GM23338 (cell line): ENCODE data around the gene GTF3C6. TPM values are rescaled to one million over a fixed set of nuclear protein-coding genes. Genes with fewer than 3 reads are reported as not detected.

Source experiments
- ATAC-seq: fragments of 200-7000 bp; cut with Tn5 transposase; 3 replicates; pipeline ENCODE4 v1.9.1; 2020
- DNase-seq: peaks from one replicate; pipeline ENCODE4 v3.0.0-alpha.2; 2015; ENCODE audit warnings: low spot score
- H2AFZ ChIP-seq: fragments of 200-600 bp; sonication (generic); 2 replicates; pipeline ENCODE4 v1.8.0; 2016; ENCODE audit warnings: antibody characterized with exemption, mild to moderate bottlenecking, moderate library complexity
- H3F3A ChIP-seq: fragments of 200-600 bp; sonication (generic); replicated peaks from 2 replicates; pipeline ENCODE4 v1.8.0; 2017; ENCODE audit warnings: antibody characterized with exemption, mixed run types, low read depth
- H3K27ac ChIP-seq: fragments of 200-600 bp; sonication (generic); 2 replicates; pipeline ENCODE4 v1.6.1; 2016; ENCODE audit warnings: low read depth
- H3K27me3 ChIP-seq: fragments of 200-600 bp; sonication (generic); 2 replicates; pipeline ENCODE4 v1.8.0; 2016; ENCODE audit warnings: mild to moderate bottlenecking, mixed run types, moderate library complexity; ENCODE audit not compliant: insufficient read depth
- H3K36me3 ChIP-seq: fragments of 200-600 bp; sonication (generic); 2 replicates; pipeline ENCODE4 v1.8.0; 2016; ENCODE audit warnings: mild to moderate bottlenecking; ENCODE audit not compliant: insufficient read depth
- H3K4me1 ChIP-seq: fragments of 200-600 bp; sonication (generic); 2 replicates; pipeline ENCODE4 v1.8.0; 2016; ENCODE audit warnings: mild to moderate bottlenecking, moderate library complexity; ENCODE audit not compliant: insufficient read depth
- H3K4me2 ChIP-seq: fragments of 200-600 bp; sonication (generic); 2 replicates; pipeline ENCODE4 v1.7.1; 2017; ENCODE audit warnings: mixed run types
- H3K4me3 ChIP-seq: fragments of 200-600 bp; sonication (generic); 2 replicates; pipeline ENCODE4 v1.6.1; 2016; ENCODE audit warnings: mixed run types
- H3K79me2 ChIP-seq: fragments of 200-600 bp; sonication (generic); replicated peaks from 2 replicates; pipeline ENCODE4 v1.8.0; 2017; ENCODE audit warnings: mild to moderate bottlenecking; ENCODE audit not compliant: insufficient read depth
- H3K9me2 ChIP-seq: fragments of 200-600 bp; sonication (generic); 2 replicates; pipeline ENCODE4 v1.8.0; 2017; ENCODE audit not compliant: insufficient read depth
- H4K20me1 ChIP-seq: fragments of 200-600 bp; sonication (generic); replicated peaks from 2 replicates; pipeline ENCODE4 v1.8.0; 2017; ENCODE audit warnings: mild to moderate bottlenecking; ENCODE audit not compliant: insufficient read depth
- H3K27ac Mint-ChIP-seq: 2 replicates; pipeline ENCODE4 v1.8.0; 2020; ENCODE audit warnings: inconsistent platforms, mild to moderate bottlenecking, moderate library complexity, mixed read lengths
- H3K27me3 Mint-ChIP-seq: 3 replicates; pipeline ENCODE4 v1.8.0; 2022; ENCODE audit warnings: low read depth, mild to moderate bottlenecking, moderate library complexity, mixed read lengths, inconsistent platforms; ENCODE audit not compliant: insufficient read depth, poor library complexity
- H3K36me3 Mint-ChIP-seq: 3 replicates; pipeline ENCODE4 v1.8.0; 2021; ENCODE audit warnings: low read depth, mild to moderate bottlenecking, inconsistent platforms, moderate library complexity, mixed read lengths
- H3K4me1 Mint-ChIP-seq: 3 replicates; pipeline ENCODE4 v1.8.0; 2020; ENCODE audit warnings: mild to moderate bottlenecking, inconsistent platforms, mixed read lengths
- H3K4me3 Mint-ChIP-seq: 3 replicates; pipeline ENCODE4 v1.8.0; 2021; ENCODE audit warnings: moderate library complexity, mild to moderate bottlenecking, inconsistent platforms, mixed read lengths
- H3K9me3 Mint-ChIP-seq: 3 replicates; pipeline ENCODE4 v1.8.0; 2020; ENCODE audit warnings: moderate library complexity, mild to moderate bottlenecking, inconsistent platforms, mixed read lengths
- CREB1 ChIP-seq: fragments of 250-450 bp; sonication (Bioruptor Pico); IDR thresholded peaks from 2 replicates; pipeline ENCODE4 v1.5.0; 2020; ENCODE audit warnings: low read depth, mild to moderate bottlenecking, moderate library complexity
- EZH2 ChIP-seq: fragments of 200-600 bp; sonication (generic); IDR thresholded peaks from one replicate; pipeline ENCODE4 v1.8.0; 2017; ENCODE audit warnings: antibody characterized with exemption, mild to moderate bottlenecking, low read depth; ENCODE audit not compliant: unreplicated experiment
- EZH2phosphoT487 ChIP-seq: fragments of 200-600 bp; sonication (generic); IDR thresholded peaks from one replicate; pipeline ENCODE4 v1.8.1; 2018; ENCODE audit warnings: antibody characterized with exemption; ENCODE audit not compliant: unreplicated experiment
- JUNB ChIP-seq: IDR thresholded peaks from one replicate; pipeline ENCODE4 v1.6.1; 2016; ENCODE audit warnings: antibody characterized with exemption; ENCODE audit not compliant: unreplicated experiment
- NANOG ChIP-seq: IDR thresholded peaks from 2 replicates; pipeline ENCODE4 v1.6.1; 2016; ENCODE audit warnings: antibody characterized with exemption, borderline replicate concordance
- POLR2AphosphoS5 ChIP-seq: IDR thresholded peaks from 2 replicates; pipeline ENCODE4 v1.6.1; 2016; ENCODE audit warnings: antibody characterized with exemption, low read depth
- STAT1 ChIP-seq: IDR thresholded peaks from one replicate; pipeline ENCODE4 v1.6.1; 2016; ENCODE audit warnings: antibody characterized with exemption; ENCODE audit not compliant: unreplicated experiment
- ZNF114 ChIP-seq: fragments of 250-450 bp; sonication (Bioruptor Pico); IDR thresholded peaks from 2 replicates; pipeline ENCODE4 v1.5.0; 2020; ENCODE audit warnings: mild to moderate bottlenecking, moderate library complexity
- ZNF331 ChIP-seq: fragments of 250-450 bp; sonication (Bioruptor Pico); IDR thresholded peaks from 2 replicates; pipeline ENCODE4 v1.5.0; 2020; ENCODE audit warnings: low read depth, mild to moderate bottlenecking, moderate library complexity
- polyA plus RNA-seq: library from polyadenylated mRNA; unstranded; fragments of >200 nt; fragmentation: Nextera tagmentation; extraction: Ambion mirVana; gene quantifications from 2 replicates; pipeline ENCODE4 v1.2.1, GENCODE V29; 2016
- total RNA-seq: library from RNA; depleted of rRNA; stranded (reverse); fragments of >200 nt; shearing (Covaris generic); gene quantifications from 2 replicates; pipeline ENCODE4 v1.2.3, GENCODE V29; 2014
- TF ChIP-seq, protein P1 (sequence below): IDR thresholded peaks from one replicate; pipeline ENCODE4 v1.6.1; 2018; ENCODE audit warnings: antibody characterized with exemption; ENCODE audit not compliant: unreplicated experiment
- TF ChIP-seq, protein P2 (sequence below): IDR thresholded peaks from 2 replicates; pipeline ENCODE4 v1.6.1; 2016; ENCODE audit warnings: antibody characterized with exemption
- TF ChIP-seq, protein P3 (sequence below), 2 experiments: fragments of 200-600 bp in 1 of 2; sonication (generic) in 1 of 2; conservative IDR thresholded peaks; 2 replicates each; pipeline versions ENCODE4 v1.5.1 to v1.6.1; 2016 to 2017; ENCODE audit warnings: antibody characterized with exemption in 2 of 2, low read depth in 2 of 2, mild to moderate bottlenecking in 2 of 2, moderate library complexity in 1 of 2

Gene GTF3C6
- total and polyA plus RNA-seq, 2 experiments from 2014 or later: 41.2 to 245 TPM

DNA sequence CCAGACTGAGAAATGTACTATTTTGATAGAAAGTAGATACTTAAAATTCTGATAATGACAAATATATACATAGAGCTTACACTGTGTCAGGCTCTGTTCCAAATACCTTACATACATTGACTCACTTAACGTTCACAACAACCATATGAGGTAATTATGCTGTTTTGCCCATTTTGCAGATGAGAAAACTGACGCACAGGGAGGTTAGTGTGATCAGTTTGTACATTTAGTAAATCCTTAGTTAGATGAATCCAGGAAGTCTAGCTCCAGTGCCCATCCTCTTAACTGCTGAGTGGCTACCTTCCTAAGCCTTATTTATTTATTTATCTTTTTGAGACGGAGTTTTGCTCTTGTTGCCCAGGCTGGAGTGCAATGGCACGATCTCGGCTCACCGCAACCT, 23.3 kb upstream of the GTF3C6 start (continued):
- TF ChIP-seq, protein P1, sequence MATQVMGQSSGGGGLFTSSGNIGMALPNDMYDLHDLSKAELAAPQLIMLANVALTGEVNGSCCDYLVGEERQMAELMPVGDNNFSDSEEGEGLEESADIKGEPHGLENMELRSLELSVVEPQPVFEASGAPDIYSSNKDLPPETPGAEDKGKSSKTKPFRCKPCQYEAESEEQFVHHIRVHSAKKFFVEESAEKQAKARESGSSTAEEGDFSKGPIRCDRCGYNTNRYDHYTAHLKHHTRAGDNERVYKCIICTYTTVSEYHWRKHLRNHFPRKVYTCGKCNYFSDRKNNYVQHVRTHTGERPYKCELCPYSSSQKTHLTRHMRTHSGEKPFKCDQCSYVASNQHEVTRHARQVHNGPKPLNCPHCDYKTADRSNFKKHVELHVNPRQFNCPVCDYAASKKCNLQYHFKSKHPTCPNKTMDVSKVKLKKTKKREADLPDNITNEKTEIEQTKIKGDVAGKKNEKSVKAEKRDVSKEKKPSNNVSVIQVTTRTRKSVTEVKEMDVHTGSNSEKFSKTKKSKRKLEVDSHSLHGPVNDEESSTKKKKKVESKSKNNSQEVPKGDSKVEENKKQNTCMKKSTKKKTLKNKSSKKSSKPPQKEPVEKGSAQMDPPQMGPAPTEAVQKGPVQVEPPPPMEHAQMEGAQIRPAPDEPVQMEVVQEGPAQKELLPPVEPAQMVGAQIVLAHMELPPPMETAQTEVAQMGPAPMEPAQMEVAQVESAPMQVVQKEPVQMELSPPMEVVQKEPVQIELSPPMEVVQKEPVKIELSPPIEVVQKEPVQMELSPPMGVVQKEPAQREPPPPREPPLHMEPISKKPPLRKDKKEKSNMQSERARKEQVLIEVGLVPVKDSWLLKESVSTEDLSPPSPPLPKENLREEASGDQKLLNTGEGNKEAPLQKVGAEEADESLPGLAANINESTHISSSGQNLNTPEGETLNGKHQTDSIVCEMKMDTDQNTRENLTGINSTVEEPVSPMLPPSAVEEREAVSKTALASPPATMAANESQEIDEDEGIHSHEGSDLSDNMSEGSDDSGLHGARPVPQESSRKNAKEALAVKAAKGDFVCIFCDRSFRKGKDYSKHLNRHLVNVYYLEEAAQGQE: no peak
- TF ChIP-seq, protein P2, sequence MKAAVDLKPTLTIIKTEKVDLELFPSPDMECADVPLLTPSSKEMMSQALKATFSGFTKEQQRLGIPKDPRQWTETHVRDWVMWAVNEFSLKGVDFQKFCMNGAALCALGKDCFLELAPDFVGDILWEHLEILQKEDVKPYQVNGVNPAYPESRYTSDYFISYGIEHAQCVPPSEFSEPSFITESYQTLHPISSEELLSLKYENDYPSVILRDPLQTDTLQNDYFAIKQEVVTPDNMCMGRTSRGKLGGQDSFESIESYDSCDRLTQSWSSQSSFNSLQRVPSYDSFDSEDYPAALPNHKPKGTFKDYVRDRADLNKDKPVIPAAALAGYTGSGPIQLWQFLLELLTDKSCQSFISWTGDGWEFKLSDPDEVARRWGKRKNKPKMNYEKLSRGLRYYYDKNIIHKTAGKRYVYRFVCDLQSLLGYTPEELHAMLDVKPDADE: no peak

DNA sequence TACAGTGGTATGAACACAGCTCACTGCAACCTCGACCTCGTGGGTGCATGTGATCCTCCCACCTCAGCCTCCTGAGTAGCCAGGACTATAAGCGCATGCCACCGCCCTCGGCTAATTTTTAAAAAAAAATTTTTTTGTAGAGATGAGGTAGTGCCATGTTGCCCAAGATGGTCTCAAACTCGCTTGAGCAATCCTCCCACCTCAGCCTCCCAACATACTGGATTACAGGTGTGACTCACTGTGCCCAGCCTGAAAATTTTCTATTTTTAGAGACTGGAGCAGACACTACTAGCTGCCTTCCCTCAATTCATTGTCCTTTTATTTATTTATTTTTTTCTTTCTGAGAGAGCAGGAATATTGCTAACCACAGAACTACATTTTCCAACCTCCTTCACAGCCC, 20.3 kb upstream of the GTF3C6 start:
- Histone ChIP-seq H3K4me1 (no peaks in the 10 kb centered on the region), H2AFZ (no peak overlapping the region), H3K36me3 (no peaks in the 10 kb centered on the region), H3F3A (no peaks in the 10 kb centered on the region), H3K4me3 (no peak overlapping the region), H3K9me2 (no peaks in the 10 kb centered on the region), H3K79me2 (no peaks in the 10 kb centered on the region), H4K20me1 (no peaks in the 10 kb centered on the region), H3K27me3 (no peaks in the 10 kb centered on the region), H3K27ac (no peak overlapping the region), H3K4me2 (no peak overlapping the region)
- Mint-ChIP-seq H3K27ac (no peak overlapping the region), H3K36me3 (no peaks in the 10 kb centered on the region), H3K27me3 (peaks cover 2% of the 10 kb centered on the region), H3K9me3 (no peaks in the 10 kb centered on the region), H3K4me3 (no peak overlapping the region), H3K4me1 (no peaks in the 10 kb centered on the region)
- ATAC-seq (no peak), DNase-seq (no peak)
- TF ChIP-seq NANOG (no peak), STAT1 (no peak), ZNF114 (CRISPR knock-in tag) (no peak), EZH2phosphoT487 (no peak), CREB1 (no peak), JUNB (no peak), POLR2AphosphoS5 (no peak), ZNF331 (no peak), EZH2 (no peak)
- TF ChIP-seq, protein P3, sequence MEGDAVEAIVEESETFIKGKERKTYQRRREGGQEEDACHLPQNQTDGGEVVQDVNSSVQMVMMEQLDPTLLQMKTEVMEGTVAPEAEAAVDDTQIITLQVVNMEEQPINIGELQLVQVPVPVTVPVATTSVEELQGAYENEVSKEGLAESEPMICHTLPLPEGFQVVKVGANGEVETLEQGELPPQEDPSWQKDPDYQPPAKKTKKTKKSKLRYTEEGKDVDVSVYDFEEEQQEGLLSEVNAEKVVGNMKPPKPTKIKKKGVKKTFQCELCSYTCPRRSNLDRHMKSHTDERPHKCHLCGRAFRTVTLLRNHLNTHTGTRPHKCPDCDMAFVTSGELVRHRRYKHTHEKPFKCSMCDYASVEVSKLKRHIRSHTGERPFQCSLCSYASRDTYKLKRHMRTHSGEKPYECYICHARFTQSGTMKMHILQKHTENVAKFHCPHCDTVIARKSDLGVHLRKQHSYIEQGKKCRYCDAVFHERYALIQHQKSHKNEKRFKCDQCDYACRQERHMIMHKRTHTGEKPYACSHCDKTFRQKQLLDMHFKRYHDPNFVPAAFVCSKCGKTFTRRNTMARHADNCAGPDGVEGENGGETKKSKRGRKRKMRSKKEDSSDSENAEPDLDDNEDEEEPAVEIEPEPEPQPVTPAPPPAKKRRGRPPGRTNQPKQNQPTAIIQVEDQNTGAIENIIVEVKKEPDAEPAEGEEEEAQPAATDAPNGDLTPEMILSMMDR (conservative IDR thresholded peaks at IDR 0.05; ENCODE audit: low read depth in 2 of 2): no peak
- TF ChIP-seq, protein P1: no peak
- TF ChIP-seq, protein P2: no peak
